Activated CD4-positive, alpha-beta T cell treated with anti-CD3 and anti-CD28 coated beads for 4 hours (primary cell): ENCODE data around the gene ZNF48.

Experiments
- DNase-seq, 2 donors: peaks; one replicate each; pipeline ENCODE4 v3.0.0-alpha.2; 2020

Gene ZNF48

DNA sequence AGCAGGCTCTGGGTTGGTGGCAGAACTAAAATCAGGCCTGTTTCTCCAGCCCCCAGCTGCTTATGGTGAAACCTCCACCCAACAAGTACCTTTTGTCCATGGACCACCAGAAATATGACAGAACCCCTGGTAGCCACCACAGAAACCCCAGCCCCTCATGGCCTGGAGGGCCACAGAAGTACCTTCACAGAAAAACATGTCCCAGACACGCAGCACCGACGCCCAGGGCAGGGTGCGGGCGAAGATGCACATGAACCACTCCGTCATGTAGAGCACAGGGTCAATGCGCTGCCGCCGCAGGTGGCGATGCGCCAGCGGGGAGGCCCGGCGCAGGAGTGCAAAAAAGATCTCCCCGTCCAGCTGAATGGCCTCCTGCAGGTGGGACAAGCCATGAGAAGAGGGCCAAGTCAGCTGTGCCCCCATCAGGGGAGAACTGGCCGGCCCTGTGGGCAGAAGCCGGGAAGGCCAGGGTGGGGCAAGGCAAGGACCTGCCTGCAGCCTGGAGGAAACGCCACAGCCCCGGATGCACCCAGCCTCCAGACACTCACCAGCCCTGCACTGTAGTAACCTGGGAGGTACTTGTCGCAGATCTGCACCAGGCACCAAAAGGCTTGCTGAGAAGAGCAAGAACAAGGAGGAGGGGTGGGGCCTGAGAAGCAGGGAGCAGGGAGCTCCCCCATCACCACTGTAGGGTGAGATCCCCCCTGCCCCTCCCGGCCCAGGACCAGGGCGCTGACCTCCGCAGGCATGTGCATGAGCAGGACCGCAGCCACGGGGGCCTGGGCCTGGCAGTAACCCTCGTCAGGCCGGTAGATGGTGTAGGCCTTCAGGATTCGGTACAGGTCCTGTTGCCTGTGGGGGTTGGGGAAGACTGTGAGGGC is 36.0 kb upstream of the ZNF48 start:
- DNase-seq = no peak

DNA sequence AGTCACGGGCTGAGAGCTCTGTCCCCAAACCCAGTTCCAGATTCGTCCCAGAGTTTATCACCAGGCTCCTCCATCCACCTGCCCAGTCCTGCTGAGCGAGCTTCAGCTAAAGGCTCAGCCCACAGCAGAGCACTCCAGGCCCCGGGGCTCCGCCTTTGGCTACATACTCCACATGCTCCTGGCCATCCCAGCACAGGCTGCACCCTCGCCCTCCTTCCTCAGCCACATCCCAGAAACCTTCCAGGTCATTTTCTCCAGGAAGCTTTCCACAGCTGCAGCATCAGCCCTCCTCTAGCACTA is 35.4 kb upstream of the ZNF48 start:
- DNase-seq = no peak

DNA sequence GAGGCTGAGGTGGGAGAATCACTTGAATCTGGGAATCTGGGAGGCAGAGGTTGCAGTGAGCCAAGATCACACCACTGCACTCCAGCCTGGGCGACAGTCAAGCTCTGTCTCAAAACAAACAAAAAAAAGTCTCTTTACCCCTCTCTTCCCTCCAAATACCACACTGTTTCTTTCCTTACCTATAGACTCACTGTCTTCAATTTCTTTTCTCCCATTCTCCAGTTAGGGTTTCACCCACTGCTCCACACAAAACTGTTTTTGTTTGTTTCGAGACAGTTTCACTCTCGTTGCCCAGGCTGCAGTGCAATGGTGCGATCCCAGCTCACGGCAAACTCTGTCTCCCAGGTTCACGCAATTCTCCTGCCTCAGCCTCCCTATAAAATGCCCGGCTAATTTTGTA is 34.0 kb upstream of the ZNF48 start:
- DNase-seq = no peak

DNA sequence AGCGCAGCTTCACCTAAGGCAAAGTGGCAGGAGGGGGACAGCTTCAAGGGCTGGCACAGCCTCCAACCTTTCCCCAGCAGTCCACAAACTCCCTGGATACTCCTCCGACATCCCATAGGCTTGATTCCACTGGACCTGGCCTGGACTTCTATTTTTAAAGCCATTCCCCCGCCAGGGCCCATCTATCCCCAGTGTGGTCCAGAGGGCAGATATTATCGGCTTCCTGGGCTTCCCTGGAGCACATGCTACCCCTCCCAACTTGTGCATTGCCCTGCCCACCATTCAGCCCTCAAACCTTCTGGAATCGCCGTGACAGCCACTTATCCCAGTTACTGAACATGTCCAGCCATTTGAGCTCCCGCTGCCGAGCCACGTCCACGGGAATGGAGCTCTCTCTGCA is 30.0 kb upstream of the ZNF48 start:
- DNase-seq = no peak

DNA sequence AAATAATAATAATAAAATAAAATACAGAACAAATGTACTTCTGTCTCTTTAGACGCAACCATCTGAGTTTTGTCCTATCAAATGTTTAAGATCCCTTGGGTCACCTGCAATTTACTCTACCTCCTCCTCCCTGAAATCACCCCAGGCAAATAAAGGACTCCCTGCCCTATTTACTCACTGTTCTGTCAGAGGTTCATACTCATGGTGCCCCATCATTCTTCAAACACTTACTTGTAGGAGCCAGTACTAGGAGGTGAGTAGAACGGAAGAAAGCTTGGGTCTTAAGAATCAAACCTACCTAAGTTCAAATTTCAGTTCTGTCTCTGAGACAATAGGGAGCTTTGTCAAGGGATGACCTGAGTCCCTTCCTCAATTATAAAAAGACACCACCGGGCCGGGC is 28.7 kb upstream of the ZNF48 start:
- DNase-seq = no peak

DNA sequence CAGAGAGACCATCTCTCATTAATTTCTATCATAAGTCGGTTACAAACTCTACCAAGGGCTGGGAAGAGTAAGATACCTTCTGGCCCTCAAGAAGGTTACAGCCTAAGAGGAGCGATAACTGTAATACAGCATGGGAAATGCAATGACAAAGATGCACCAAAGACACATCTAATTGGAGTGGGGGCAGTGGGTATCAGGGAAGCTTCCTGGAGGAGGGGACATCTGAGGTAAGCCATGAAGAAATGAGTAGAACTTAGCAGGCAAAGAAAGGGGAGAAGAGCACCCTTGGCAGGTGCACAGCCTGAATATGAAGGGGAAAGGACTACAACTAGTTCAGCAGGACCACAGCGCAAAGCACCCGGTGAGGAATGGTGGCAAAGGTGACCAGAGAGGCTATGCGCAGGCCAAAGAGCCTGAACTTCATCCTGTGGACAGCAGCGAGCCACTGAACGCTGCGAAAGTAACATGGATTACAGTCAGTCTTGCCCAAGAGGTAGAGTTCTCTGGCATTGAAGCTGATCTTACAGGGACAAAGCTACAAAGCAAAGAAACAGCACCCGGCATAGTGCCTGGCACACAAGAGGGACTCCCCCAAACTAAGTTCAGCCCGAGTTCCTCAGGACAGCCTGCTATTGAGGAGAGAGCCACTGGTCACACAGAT is 27.7 kb upstream of the ZNF48 start:
- no peak for DNase-seq

DNA sequence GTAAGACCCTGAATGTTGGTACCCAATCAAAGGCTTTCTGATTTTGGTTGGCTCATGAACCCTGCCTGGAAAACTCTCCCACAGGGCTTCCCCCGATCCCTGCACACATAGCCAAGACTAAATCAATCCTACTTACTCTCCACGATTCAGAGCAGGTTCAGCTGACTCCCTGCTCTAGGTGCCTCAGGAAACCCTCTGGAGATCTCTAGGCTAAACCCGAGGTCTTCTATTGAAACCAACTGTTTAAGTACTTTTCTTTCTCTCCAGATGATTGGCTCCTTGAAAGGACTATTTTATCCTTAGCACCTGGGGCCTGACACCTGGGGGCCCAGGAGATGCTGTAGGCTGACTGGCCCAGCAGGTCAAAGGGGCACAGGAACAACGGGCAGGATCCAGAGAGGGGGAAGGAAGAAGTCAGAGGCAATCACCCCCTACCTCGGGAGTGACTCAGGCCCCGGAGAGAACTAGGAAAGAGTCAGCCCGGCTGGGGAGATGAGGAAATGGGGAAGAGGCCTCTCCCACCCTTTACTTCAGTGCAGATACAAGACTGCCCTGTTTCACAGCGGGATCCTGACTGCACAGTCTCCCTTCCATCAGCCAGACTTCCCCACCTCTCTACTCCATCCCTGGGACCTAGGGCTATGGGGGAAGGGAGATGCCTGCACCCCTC is 27.0 kb upstream of the ZNF48 start:
- no peak for DNase-seq

DNA sequence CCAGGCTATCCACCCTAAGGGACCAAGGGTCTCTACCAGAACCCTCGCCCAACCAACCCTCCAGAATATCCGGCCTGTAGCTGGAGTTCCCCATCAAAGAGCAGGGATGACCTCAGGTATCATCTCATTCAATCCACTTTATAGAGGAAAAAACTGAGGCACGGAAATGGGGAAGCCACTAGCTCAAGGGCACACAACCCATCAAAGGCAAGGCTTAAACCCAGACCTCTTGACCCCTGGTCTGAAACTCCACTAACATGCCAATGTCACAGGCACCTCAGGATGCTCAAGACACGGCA is 26.5 kb upstream of the ZNF48 start:
- no peak for DNase-seq

DNA sequence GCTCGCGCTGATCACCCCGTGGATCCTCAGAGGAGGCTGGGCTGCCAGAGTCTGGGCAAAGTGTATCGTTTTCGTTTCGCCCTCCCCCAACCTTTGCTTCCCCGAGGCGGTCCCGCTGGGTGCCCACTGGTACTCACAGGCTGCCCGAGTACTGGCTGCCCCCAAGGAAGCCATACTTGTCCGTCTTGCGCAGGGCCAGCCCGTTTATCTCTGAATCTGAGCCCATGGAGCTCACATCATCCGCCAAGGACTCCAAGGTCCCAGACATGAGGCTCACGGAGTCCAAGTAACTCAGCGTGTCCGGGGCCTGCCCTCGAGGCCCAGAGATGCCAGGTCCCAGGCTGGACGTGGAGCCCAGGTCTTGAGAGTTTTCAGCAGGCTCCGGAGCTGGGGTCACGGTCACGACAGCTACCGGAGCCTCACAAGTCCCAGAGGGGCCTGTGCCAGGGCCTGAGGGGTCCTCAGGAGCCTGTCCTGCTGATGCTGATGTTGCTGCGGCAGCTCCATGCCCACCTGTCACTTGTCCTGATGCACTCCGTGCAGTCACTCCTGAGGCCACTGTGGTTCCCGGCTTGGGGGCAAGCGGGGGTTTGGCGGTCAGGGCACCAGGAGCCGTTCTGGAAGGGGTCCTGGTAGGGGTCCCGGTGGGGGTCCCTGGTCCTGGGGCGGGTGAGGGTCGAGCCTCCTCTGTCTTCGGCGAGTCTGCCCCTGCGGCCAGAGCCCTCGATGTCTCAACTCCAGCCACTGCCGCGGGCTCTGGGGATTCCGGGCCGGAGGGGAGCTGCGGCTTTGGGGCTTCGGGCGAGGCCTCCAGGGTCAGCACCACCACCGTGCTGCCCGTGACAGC is 25.9 kb upstream of the ZNF48 start:
- DNase-seq = peak in 1 of 2 donors; percentile 19

DNA sequence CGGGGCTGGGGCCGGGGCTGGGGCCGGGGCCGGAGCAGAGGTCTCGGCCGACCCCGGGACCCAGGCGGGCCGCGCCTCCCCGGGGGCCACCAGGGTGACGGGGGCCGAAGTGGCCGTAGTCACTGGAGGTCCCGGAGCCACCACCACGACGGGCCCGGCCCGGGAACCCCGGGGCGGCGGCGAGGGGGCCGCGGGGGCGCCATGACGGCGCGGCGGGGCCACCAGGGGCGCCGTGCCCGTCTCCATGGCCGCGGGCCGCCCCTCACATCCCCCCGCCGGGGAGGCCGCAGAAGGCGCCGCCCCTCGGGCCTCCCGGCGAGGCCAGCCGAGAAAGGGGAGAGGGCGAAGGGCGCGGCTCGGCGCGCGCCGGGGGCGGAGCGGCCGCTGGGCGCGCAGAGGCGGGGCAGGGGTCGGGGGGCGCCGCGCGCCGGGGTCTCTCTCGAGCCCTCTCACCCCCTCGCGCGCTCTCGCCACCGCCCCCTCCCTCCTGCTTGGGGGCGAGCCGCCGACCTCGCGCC is 25.2 kb upstream of the ZNF48 start:
- no peak for DNase-seq

DNA sequence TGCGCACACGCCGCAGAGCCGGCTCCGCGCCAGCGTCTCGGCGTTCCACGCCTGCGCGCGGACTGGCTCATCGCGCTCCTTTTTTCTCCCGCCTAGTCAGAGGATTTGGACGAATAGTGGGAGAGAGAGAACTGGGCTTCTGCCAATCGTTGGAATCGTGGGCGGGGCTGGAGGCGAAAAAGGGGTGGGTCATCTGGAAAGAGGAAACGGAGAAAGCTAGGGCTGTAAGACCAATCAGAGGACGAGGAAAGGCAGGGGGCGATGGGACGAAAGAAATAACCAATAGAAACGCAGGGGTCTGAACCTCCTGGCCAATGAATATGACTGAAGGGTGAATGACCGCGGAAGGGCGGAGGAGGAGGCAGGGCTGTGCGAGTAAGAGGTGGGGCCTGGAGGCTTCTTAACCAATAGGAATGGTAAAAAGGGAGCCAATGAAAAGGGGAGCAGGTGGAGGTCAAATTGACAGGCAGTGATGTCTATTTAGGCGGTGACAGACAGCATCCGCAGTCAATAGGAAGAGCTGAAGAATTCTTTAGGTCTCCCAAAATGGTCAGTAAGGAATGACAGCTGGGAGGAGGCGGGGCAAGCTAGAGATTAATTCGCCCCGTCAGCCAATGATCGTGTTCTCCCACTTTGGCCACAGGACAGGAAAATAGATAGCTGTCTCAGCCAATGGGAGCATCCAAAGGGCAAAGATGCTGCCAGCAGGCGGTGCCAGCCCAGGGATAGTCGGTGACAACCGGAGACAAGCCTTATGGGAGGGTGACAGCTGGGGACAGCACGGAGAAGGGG is 24.6 kb upstream of the ZNF48 start, which contains the start of gene TBC1D10B:
TSS of gene TBC1D10B (minus strand) at position 39 of the 792 bp plus-strand sequence. CDS start 311 bp downstream, outside the sequence.
- peak; percentile 98 to 99 for DNase-seq

DNA sequence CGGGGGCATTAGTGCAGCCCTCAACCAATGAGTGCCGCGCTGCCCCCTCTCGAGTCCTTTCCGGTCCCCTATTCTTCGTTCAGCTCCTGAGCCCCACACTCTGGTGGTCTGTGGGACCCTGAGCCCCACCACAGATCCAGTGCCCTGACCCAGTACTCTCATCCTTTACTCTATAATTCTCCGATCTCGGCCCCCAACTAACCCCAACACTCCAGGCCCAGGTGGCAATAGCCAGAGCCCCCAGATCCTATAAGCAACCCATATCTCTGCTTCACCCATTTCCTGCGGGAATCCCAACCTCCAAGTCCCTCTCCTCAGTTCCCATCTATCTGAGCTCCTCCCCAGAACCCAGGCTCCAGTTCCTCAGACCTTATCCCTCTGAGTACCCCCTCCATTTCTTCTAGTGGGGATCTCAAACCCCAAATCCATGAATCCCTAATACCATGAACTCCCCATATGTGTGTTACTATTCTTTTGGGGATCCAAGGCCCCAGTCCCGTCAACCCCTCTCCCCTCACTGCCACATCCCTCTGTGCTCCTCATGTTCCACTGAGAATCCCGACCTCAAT is 23.9 kb upstream of the ZNF48 start:
- DNase-seq = no peak

DNA sequence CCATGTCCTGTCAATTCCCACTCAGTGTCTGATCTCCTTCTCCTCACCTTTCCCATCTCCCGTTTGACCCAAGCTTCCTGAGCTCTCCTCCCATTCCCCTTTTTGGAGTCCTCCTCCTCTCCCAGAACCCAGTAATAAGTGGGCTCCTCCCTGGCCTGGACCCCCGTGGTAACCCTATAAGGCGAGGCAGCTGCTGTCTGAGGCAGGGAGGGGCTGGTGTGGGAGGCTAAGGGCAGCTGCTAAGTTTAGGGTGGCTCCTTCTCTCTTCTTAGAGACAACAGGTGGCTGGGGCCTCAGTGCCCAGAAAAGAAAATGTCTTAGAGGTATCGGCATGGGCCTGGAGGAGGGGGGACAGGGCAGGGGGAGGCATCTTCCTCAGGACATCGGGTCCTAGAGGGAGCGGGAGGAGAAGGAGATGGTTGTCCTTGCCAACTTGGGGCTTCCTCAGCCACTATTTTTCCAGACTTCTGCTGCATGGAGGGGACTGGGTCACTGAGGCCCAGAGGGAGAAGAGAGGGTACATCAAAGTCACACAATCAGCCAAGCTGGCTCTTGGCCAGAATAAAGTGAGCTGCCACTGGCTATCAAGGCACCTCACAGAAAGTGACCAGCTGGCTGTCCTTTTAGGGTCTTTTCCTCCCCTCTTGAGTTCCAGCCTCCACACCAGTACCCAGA is 23.0 kb upstream of the ZNF48 start:
- no peak for DNase-seq

DNA sequence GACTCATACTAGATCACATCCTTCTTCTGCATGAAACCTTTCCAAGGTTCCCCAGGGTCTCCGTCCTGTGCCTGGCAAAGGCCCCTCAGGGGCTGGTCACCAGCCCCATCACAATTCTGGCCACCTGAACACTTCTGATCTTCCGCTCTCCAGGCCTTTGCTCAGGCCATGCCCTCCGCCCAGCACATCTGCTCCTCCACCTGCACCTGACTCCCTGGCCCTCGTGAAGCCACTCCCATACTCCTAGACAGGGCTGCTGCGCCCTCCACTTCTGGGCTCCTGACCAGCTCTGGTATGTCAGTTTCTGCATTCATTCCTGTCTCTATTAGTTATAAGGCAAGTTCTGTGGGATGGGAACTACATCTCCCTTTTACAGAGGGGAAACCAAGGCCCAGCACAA is 22.5 kb upstream of the ZNF48 start:
- DNase-seq = no peak

DNA sequence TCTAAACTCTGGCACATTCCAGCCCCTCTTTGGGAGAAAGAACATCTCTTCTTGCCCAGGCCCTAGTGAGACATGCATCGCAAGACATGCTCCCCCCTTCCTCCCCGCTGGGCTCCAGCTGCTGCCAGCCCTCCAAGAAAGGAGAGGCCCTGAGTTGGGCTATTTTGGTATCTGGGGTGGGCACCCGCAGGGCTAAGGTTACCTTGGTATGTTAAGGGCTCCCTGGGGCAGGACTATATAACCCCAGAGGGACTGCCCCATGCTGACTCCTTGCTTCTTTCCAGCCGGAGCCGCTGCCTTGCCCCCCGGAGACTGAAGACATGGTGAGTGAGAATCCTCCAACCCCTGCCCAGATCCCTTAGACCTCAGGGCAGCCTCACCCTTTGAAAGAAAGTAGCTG is 20.7 kb upstream of the ZNF48 start, which contains the start of gene MYL11:
TSS of gene MYL11 (plus strand) at position 265 of the 400 bp plus-strand sequence. CDS start at position 321, 56 bp downstream.
- DNase-seq = no peak

DNA sequence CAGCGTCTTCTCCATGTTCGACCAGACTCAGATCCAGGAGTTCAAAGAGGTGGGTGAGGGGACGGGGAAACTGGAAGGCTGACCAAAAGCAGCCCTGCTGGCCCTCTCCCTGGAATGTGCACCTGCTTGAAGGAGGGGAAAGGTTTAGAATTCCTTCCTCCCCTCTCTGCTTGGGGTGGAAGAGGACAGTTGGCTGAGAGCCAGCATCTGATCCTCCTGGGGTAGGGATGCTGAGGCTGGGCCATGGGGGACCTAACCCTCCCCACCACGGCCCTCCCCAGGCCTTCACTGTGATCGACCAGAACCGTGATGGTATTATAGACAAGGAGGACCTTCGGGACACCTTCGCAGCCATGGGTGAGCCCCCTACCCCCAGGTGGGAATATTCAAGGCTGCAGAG is 19.4 kb upstream of the ZNF48 start:
- no peak for DNase-seq

DNA sequence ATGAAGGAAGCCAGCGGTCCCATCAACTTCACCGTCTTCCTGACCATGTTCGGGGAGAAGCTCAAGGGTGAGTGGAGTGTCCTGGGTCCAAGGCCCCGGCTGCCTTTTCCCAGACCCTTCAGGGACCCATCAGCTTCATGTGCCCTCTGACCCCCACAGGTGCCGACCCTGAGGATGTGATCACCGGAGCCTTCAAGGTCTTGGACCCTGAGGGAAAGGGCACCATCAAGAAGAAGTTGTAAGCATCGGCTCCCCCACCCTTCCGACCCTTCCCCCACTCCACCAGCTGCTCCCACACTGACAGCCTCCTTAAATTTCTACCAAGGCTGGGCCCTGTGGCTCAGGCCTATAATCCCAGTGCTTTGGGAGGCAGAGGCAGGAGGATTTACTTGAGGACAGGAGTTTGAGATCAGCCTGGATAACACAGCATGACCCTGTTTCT is 18.7 kb upstream of the ZNF48 start:
- no peak for DNase-seq

DNA sequence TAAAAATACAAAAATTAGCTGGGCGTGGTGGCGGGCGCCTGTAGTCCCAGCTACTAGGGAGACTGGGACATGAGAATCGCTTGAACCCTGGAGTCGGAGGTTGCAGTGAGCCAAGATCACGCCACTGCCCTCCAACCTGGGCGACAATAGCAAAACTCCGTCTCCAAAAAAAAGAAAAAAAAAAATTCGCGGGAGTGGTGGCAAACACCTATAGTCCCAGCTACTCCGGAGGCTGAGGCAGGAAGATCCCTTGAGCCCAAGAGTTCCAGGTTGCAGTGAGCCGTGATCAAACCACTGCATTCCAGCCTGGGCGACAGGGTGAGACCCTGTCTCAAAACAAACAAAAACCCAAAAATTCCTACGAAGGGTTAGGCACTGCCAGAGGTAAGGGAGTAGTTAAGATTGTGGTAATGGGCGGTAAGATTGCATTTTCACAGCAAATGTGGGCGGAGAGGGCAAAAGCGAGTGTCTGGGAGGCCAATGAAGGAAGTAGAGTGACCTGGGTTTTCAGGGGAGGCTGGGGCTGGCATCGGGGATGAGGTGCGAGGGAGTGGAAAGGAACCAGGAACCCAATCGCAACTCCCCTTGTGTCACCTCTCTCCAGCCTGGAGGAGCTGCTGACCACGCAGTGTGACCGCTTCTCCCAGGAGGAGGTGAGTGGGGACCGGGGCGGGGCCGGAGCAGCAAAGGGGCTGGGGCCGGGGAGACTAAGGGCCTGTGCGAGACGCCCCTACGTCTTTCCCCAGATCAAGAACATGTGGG is 18.0 kb upstream of the ZNF48 start:
- DNase-seq = no peak

DNA sequence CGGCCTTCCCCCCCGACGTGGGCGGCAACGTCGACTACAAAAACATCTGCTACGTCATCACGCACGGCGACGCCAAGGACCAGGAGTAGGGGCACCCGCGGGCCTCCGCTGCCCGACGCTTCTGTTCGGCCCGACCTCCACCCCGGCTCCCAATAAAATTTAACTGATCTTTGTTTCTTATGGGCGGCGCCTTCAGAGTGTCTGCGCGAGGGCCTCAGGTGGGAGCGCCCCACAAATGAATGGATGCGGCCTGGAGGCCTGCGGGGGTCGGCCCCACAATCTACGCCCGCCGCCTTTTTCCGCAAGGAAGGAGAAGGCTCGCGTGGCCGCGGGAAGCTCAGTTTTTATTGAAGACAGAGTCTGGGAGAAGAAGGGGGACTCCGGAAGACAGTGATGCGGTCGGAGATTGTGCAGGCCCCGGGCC is 17.4 kb upstream of the ZNF48 start:
- peak; percentile 91 to 92 for DNase-seq
